HEK293T (cell line): ENCODE measurements around the gene FAM110C.

Experiments
- CTBP1 ChIP-seq: fragments of 450-650 bp; IDR thresholded peaks from 2 replicates; pipeline ENCODE4 v1.6.1; 2016; ENCODE audit warnings: borderline replicate concordance
- ELF4 ChIP-seq: fragments of 450-650 bp; IDR thresholded peaks from 2 replicates; pipeline ENCODE4 v1.6.1; 2017; ENCODE audit warnings: antibody characterized with exemption
- FOXA1 ChIP-seq: fragments of 450-650 bp; IDR thresholded peaks from 2 replicates; pipeline ENCODE4 v1.6.1; 2016; ENCODE audit warnings: mild to moderate bottlenecking
- FOXM1 ChIP-seq: fragments of 450-650 bp; IDR thresholded peaks from 2 replicates; pipeline ENCODE4 v1.6.1; 2017; ENCODE audit warnings: mild to moderate bottlenecking, borderline replicate concordance
- L3MBTL2 ChIP-seq: fragments of 450-650 bp; conservative IDR thresholded peaks from 2 replicates; pipeline ENCODE4 v1.6.1; 2016; ENCODE audit warnings: mild to moderate bottlenecking
- LEF1 ChIP-seq: fragments of 450-650 bp; IDR thresholded peaks from 2 replicates; pipeline ENCODE4 v1.6.1; 2017; ENCODE audit warnings: mild to moderate bottlenecking, borderline replicate concordance
- SP1 ChIP-seq: fragments of 450-650 bp; IDR thresholded peaks from 2 replicates; pipeline ENCODE4 v1.6.1; 2017

DNA sequence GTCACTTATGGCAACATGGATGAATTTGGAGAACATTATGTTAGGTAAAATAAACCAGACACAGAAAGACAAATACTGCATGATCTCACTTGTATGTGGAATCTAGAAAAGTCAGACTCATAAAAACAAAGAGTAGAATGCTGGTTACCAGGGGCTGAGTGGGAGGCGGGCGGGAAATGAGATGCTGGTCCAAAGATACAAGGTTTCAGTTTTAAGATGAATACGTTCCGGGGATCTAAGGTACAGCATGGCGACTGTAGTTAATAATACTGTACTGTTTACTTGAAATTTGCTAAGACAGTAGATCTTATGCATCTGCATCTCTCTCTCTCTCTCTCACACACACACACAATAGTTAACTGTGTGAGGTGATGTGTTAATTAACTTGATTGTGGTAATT lies 14.2 kb downstream of the FAM110C start:
- TF ChIP-seq FOXA1 (no peak), LEF1 (no peak), CTBP1 (no peak), SP1 (no peak), FOXM1 (no peak), ELF4 (no peak), L3MBTL2 (no peak)
